Lower leg skin (tissue), 3 donors: ENCODE results near the gene TRIM22.

ENCODE experiments used
- POLR2A ChIP-seq, 2 donors: fragments of 450-650 bp; IDR thresholded peaks; one replicate each; pipeline ENCODE4 v1.6.1; 2016 to 2017; ENCODE audit warnings: antibody characterized with exemption in 2 of 2, mild to moderate bottlenecking in 1 of 2, moderate library complexity in 1 of 2
- TF ChIP-seq, protein P1 (sequence below), 3 donors: fragments of 450-650 bp; IDR thresholded peaks; one replicate each; pipeline ENCODE4 v1.5.1; 2016; ENCODE audit warnings: antibody characterized with exemption in 3 of 3, mild to moderate bottlenecking in 3 of 3, moderate library complexity in 2 of 3

DNA sequence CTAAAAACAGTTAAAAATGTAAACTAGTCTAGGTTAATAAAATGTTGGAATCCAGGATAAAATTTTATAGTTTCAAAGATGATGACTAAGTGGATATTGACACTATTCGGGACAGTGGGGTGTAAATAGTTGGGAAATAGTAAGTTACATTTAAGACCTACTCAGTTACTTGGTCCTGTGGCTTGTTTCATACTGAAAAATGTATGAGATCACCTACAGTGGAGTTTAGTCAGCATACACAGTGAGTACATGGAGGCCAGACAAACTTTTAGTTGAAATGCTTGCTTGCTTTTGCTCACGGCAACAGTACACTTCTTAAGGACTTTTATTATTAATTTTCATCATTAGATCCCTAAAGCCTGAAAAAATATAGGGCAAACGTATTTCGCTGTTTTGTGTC, 16.1 kb downstream of the TRIM22 start:
- no peak for TF ChIP-seq POLR2A (IDR thresholded peaks at IDR 0.05)
- TF ChIP-seq, protein P1, sequence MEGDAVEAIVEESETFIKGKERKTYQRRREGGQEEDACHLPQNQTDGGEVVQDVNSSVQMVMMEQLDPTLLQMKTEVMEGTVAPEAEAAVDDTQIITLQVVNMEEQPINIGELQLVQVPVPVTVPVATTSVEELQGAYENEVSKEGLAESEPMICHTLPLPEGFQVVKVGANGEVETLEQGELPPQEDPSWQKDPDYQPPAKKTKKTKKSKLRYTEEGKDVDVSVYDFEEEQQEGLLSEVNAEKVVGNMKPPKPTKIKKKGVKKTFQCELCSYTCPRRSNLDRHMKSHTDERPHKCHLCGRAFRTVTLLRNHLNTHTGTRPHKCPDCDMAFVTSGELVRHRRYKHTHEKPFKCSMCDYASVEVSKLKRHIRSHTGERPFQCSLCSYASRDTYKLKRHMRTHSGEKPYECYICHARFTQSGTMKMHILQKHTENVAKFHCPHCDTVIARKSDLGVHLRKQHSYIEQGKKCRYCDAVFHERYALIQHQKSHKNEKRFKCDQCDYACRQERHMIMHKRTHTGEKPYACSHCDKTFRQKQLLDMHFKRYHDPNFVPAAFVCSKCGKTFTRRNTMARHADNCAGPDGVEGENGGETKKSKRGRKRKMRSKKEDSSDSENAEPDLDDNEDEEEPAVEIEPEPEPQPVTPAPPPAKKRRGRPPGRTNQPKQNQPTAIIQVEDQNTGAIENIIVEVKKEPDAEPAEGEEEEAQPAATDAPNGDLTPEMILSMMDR (IDR thresholded peaks at IDR 0.05), result no peak
